AML-193 (cell line): ENCODE results near the gene CAPN3.

Experiments
- DNase-seq, 2 experiments: peaks; one replicate each; lab custom pipeline; 2025; lab: John Stamatoyannopoulos, UW

CAPN3 gene

GRCh38 chr15:42453826-42454225, 94.5 kb downstream of the CAPN3 start:
- no peak for DNase-seq

DNA sequence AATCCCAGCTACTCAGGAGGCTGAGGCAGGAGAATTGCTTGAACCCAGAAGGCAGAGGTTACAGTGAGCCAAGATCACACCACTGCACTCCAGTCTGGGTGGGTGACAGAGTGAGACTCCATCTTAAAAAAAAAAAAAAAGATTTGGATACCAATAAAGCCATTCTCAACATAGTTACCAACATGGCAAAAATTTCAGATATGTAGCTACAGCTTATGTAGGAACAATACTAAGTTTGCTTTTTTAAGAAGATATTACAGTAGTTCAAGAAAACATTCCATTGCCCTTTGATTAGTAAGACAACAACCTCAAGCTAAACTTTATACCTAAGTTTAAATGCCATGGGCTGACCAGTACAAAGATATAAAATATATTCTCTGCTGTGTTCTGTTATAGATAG, 97.2 kb downstream of the CAPN3 start:
- DNase-seq: no peak

GRCh38 chr15:42456971-42457370, 97.7 kb downstream of the CAPN3 start:
- no peak for DNase-seq

DNA sequence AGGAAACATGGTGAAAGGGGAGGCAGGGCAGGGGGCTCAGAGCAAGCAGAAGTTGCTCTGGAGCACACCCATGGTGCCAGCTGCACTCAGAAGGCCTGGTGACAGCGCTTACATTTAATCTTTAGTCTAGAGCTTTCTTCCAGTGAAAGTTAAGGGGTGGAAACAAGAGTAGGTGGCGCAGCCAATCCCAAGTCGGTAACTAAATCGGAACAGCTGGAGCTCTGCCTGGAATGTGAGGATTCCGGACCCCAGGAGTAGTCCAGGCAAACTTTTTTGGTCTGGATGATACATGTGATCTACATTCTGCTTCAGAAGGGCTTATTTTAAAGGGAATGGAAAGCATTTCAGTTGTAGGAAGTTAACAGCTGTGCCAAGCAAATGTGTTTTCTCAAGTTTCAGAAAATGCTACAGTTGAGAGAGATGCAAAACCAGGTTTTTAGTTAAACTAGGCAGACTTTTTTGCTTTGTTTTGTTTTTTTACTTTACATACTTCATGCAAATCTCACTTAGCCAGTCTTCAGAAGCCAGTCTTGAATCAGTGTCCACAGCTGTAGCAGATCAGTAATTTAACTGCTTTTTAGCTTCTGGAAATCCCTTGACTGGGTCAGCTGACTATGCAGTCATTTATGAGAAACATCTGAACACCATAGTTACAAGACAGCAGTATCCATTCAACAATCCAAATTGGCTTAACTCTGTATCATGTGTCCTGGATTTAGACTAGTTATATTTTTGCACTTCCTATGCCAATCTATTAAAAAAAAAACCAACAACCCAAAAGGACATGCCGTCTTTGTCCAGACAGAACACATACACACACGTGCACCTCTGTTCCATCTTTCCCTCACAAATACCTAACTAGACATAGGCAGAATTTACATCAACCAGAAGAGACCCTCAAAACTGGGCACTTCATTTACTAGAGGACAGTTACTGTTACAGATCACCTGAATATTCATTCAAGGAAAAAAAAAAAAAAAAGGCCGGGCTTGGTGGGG, 98.4 kb downstream of the CAPN3 start:
- no peak for DNase-seq

DNA sequence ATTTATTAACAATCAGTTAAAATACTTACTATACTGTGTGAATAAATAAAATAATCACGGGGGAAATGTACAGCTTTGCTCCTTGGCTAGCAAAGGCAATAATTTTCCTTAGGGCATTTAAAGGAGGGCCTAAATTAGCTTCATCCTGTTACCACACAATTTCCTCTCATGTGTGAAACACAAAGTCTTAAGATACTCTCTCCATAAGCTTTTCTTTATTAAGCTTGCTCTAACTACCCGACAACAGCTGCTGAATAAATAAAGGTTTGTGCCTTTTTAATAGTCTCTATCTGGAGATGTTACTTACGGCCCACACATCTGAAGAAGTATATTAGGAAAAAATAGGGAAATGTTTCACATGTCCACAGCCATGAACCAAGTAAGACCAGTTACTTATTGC, 102.0 kb downstream of the CAPN3 start:
- DNase-seq: no peak
